Renal pelvis (tissue), 4 donors: Measurements from ENCODE around the gene POLD1. TPM values are rescaled to one million over a fixed set of nuclear protein-coding genes. Genes with fewer than 3 reads are reported as not detected.

Source experiments
- DNase-seq: peaks from one replicate; pipeline ENCODE4 v3.0.0-alpha.2; 2013
- polyA plus RNA-seq, 3 donors: library from polyadenylated mRNA; unstranded; fragments of 120-200 nt; gene quantifications; one replicate each; pipeline ENCODE4 v1.2.1, GENCODE V29; 2013; ENCODE audit not compliant: insufficient read length in 3 of 3

Gene POLD1
- polyA plus RNA-seq, 3 donors, result 28.6 to 40.0 (median 37.3) TPM

DNA sequence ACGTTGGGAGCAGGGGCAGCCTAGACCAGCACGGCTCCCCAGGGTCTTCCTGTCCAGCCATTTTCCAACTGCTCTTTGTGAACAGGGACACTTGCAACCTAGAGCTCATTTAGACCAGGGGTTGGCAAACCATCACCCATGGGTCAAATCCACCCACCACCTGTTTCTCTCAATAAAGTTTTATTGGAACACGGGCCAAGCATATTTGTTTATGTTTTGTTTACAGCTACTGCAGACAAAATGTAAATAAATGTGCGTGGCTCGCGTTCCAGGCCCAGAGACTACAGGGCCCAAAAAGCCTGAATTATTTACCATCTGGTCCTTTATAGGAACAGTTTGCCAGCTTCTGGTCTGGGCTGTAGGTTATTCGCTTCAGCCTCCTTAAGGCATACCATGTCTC, 78.8 kb downstream of the POLD1 start:
- DNase-seq, result no peak

DNA sequence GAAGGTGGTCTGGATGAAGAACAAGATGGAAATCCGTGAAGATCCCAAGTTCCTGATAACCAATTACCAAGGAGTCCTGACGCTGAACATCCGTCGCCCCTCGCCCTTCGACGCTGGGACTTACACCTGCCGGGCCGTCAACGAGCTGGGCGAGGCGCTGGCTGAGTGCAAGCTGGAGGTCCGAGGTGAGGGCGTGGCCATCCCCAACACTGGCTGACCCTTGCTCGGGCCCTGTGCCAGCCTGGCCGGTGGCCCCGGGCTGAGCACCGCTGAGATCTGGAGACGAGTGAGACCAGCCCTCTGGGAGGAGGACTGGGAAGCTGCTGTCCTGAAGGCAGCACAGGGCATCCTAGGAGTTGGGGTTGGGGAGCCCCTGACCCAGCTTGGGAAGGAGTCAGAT, 80.2 kb downstream of the POLD1 start:
- DNase-seq, result no peak

DNA sequence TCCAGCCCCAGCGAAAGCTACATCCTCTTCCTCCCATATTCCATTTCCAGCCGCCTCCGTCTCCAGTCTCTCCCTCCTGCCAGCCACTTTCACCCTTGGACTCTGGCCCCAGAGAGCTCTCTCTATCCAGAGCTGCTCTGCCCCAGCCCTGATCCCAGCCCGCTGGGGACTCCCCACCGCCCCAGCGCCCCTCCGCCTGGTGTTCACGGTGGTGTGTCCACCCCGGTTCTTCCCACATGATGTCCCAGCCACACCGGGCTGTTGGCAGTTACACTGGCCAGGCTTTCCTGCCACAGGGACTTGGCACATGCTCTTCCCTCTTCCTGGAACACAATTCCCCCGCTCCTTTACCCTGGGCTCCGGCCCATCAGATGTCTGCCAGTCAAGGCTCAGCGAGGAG, 80.9 kb downstream of the POLD1 start:
- no peak for DNase-seq

DNA sequence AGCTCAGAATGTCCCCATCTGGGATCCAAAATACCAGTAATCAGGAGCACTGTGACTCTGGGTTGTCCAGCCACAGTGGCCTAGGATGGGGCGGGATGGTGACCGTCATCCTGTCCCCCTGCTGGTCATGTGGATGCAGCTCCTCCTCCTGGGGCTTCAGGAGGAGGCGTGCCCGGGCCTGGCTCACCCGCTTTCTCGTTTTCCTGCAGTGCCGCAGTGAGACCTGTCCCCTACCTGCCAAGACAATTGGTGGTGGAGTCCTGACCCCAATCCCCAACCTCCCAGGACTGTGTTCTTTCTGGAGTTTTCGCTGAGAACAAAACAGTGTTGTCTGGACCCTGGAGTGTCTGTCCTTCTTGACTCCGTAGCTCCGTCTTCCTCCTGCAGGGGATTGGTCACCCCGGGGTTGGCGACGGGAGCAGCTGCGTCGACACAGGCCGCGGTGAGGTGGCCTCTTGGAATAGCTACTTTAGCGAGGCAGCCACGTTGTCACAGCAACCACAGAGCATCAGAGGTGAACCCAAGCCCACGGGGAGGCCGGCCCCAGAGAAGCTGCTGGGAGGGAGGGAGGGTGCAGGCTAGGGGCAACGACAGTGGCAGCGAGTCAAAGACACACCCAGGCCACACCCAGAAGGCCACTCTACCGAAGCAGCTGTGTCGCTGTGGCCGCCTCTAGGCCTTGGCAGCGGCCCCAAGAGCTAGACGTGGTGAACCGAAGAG, 82.0 kb downstream of the POLD1 start:
- DNase-seq, result no peak

DNA sequence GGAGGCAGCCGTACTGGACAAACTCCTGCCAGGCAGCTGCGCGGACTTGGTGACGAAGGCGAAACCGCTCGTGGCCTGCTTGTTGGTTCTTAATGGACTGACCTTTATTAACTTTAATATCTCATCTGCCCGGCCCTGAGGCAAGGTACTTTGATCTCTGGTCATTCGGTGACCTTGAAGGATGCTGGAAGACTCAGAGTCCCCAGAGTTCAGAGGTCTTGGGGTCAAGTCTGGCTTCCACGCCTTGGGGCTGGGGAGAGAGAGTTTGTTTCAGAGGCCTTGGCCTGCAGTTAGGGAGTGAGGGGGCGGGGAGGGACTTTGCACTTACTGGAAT, 82.5 kb downstream of the POLD1 start:
- no peak for DNase-seq

DNA sequence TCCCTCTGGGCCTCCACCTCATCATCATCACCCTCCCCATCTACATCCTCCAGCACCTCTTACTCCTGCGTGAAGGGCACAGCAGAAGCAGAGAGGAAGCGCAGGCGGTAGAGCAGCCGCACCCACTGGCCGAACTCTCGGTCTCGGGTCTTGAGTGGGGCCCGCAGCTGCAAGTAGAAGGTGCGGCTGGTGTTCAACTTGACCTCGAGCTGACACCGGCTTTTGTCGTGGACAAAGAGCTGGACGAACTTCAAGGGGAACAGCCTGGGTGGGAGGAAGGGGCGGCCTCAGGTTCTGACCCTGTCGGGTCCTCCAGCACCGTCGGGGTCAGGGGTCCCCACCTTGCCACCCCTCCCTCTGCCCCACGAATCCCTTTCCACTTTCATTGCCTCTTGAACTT, 83.4 kb downstream of the POLD1 start:
- no peak for DNase-seq

Other genes starting within 250 kb of the POLD1 start
- under 1 TPM in 2 of 3 donors, not detected in 1; 0.13 to 0.26 TPM for gene IZUMO2, start 221.1 kb upstream of the POLD1 start, polyA plus RNA-seq
- 10 to 100 TPM; 25.8 to 31.7 (median 27.2) TPM for gene MYH14, start 180.7 kb upstream of the POLD1 start, polyA plus RNA-seq
- 10 to 100 TPM; 36.0 to 77.5 (median 66.7) TPM for gene KCNC3, start 55.0 kb upstream of the POLD1 start, polyA plus RNA-seq
- gene NAPSA, start 18.7 kb upstream of the POLD1 start, polyA plus RNA-seq, result 10 to 100 TPM in 2 of 3 donors, 1 to 10 TPM in 1; 9.7 to 17.0 (median 15.0) TPM
- gene NR1H2, start 7.9 kb upstream of the POLD1 start, polyA plus RNA-seq, result 10 to 100 TPM; 39.7 to 43.3 (median 41.8) TPM
- 1 to 10 TPM; 1.3 to 2.1 (median 1.3) TPM for gene SPIB, start 34.6 kb downstream of the POLD1 start, polyA plus RNA-seq
- gene MYBPC2, start 48.5 kb downstream of the POLD1 start, polyA plus RNA-seq, result 1 to 10 TPM in 2 of 3 donors, under 1 TPM in 1; 0.53 to 1.6 (median 1.0) TPM
- gene EMC10, start 92.2 kb downstream of the POLD1 start, polyA plus RNA-seq, result 100 to 1,000 TPM; 128 to 186 (median 173) TPM
- 10 to 100 TPM in 2 of 3 donors, 1 to 10 TPM in 1; 7.9 to 10.7 (median 10.0) TPM for gene GARIN5A, start 92.5 kb downstream of the POLD1 start, polyA plus RNA-seq
- gene JOSD2, start 126.8 kb downstream of the POLD1 start, polyA plus RNA-seq, result 10 to 100 TPM; 12.9 to 15.1 (median 14.1) TPM
- 10 to 100 TPM; 11.5 to 15.1 (median 14.4) TPM for gene ASPDH, start 129.6 kb downstream of the POLD1 start, polyA plus RNA-seq
- gene LRRC4B, start 184.1 kb downstream of the POLD1 start, polyA plus RNA-seq, result 10 to 100 TPM; 19.6 to 27.6 (median 22.7) TPM